Vagina (tissue), 2 donors: ENCODE measurements around the gene C3.

Source experiments
- CTCF ChIP-seq, 3 experiments: fragments of 450-650 bp in 2 of 3; fragments of 200-600 bp in 1 of 3; sonication (generic) in 1 of 3; IDR thresholded peaks; one replicate each; pipeline ENCODE4 v1.5.1; 2017 to 2019; ENCODE audit warnings: antibody characterized with exemption in 3 of 3, mild to moderate bottlenecking in 2 of 3, moderate library complexity in 2 of 3
- POLR2A ChIP-seq, 2 donors: fragments of 450-650 bp; IDR thresholded peaks; one replicate each; pipeline ENCODE4 v1.6.1; 2017; ENCODE audit warnings: antibody characterized with exemption in 2 of 2, mild to moderate bottlenecking in 2 of 2, moderate library complexity in 2 of 2

- TF ChIP-seq POLR2A (IDR thresholded peaks at IDR 0.05) (no peak), CTCF (IDR thresholded peaks at IDR 0.05) (no peak)
Observed at GRCh38 chr19:6711078-6711361, 9.4 kb downstream of the C3 start.
